ENCODE measurements around the gene RAI1.
A peak's percentile ranks its signal among the peaks of the same experiment; 100 is the strongest.

The RAI1 gene

GRCh38 chr17:17766077-17766743 is 85.0 kb downstream of the RAI1 start:
- DNase-seq (ENCODE audit: low read depth), result no peak

GRCh38 chr17:17766744-17767120 is 85.5 kb downstream of the RAI1 start:
- DNase-seq (ENCODE audit: low read depth), result no peak

GRCh38 chr17:17767154-17767869 is 86.1 kb downstream of the RAI1 start:
- no peak for DNase-seq (ENCODE audit: low read depth)

GRCh38 chr17:17767887-17768418 is 86.7 kb downstream of the RAI1 start:
- DNase-seq (ENCODE audit: low read depth), result no peak

- no peak for DNase-seq (ENCODE audit: low read depth)
Observed at GRCh38 chr17:17768424-17769088, 87.3 kb downstream of the RAI1 start.

- no peak for DNase-seq (ENCODE audit: low read depth)
Observed at GRCh38 chr17:17769869-17770631, 88.8 kb downstream of the RAI1 start.

- DNase-seq (ENCODE audit: low read depth), result no peak
Observed at GRCh38 chr17:17770632-17771044, 89.4 kb downstream of the RAI1 start.

- DNase-seq (ENCODE audit: low read depth), result no peak
Observed at GRCh38 chr17:17771498-17772201, 90.4 kb downstream of the RAI1 start.

GRCh38 chr17:17772231-17772630 is 91.0 kb downstream of the RAI1 start:
- DNase-seq (ENCODE audit: low read depth), result no peak

- DNase-seq (ENCODE audit: low read depth), result peak; percentile 64
Observed at GRCh38 chr17:17774009-17774881, 93.0 kb downstream of the RAI1 start.

GRCh38 chr17:17776889-17777288 is 95.6 kb downstream of the RAI1 start:
- no peak for DNase-seq (ENCODE audit: low read depth)

- no peak for DNase-seq (ENCODE audit: low read depth)
Observed at GRCh38 chr17:17778308-17779014, 97.2 kb downstream of the RAI1 start.

GRCh38 chr17:17779015-17779611 is 97.9 kb downstream of the RAI1 start:
- DNase-seq (ENCODE audit: low read depth), result no peak

GRCh38 chr17:17780922-17781590 is 99.8 kb downstream of the RAI1 start:
- peak; percentile 67 for DNase-seq (ENCODE audit: low read depth)

- DNase-seq (ENCODE audit: low read depth), result peak; percentile 64
Observed at GRCh38 chr17:17781591-17782496, 100.6 kb downstream of the RAI1 start.

GRCh38 chr17:17782523-17783115 is 101.4 kb downstream of the RAI1 start:
- DNase-seq (ENCODE audit: low read depth), result peak; percentile 26

GRCh38 chr17:17783116-17783824 is 102.0 kb downstream of the RAI1 start:
- DNase-seq (ENCODE audit: low read depth), result peak; percentile 49
